ENCODE results near the gene TACC2. TPM values are rescaled to one million over a fixed set of nuclear protein-coding genes. Genes with fewer than 3 reads are reported as not detected.

TACC2 gene
- polyA plus RNA-seq, 3 donors: 35.4 to 46.8 (median 45.2) TPM

- DNase-seq (ENCODE audit: low read depth in 3 of 3, low spot score in 2 of 3): no peak
Measured at GRCh38 chr10:122255509-122256301, 266.7 kb downstream of the TACC2 start.

DNA sequence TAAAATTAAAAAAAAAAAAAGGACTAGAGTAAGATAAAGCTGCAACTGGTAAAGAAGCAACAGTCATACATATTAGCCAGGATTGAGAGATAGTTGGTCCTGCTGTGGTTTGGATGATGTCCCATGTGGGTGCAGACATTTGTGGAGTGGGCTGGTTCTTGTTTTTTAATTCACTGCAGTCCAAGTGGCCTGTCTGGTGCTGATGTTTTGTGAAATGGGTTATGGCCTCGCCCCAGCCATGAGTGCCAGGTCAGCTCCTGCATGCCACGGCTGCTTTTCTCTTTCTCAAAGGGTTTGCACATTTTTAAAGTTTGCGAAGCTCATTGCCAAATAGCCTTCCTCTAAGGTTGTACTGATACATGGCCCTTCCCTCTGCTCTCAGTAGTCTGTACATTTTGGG lies 268.1 kb downstream of the TACC2 start:
- no peak for DNase-seq (ENCODE audit: low read depth in 3 of 3, low spot score in 2 of 3)

DNA sequence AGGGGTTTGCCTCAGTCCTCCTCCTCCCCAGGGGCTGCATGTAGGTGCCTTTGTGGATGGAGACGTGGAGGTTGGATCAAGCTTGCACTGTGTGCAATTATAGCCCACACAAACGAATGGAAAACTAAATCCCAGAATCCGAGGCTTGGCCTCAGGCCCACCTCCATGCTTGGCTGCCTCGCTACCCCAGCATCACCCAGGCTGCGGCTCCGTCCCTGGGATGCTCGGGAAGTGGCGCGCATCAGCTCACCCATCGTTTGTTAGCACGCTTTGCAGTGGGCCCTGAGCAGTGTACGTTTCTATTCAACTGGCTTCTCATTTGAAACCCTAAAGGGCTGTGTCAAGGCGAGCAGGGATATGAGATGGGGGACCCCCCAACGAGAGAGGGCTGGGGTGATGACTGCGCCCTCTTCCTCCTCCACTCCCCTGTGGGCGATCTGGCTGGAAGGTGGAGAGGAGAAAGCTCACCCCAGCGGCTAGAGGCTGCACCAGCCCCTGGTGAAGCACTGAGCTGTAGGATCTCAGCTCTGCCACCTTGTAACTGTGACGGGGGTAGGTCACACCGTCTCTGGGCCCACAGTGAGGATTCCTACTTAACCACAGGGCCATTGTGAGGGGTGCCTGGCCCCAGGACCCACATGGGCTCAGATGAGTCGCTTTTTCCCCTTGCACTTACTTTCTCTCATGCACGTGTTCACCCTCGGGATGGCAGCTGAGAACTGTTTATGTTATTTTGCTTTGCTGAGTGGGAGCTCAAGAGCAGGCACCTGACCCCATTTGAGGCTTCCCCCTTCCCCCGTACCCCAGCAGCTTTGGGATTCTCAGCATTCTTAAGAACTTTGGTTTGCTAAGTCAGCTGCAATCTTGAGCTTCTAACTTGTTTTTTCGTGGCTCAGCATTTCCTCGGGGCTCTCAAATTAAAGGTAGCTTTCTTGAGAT lies 269.4 kb downstream of the TACC2 start:
- DNase-seq (ENCODE audit: low read depth in 3 of 3, low spot score in 2 of 3): no peak

GRCh38 chr10:122259075-122259466 lies 270.1 kb downstream of the TACC2 start:
- DNase-seq (ENCODE audit: low read depth in 3 of 3, low spot score in 2 of 3): no peak

DNA sequence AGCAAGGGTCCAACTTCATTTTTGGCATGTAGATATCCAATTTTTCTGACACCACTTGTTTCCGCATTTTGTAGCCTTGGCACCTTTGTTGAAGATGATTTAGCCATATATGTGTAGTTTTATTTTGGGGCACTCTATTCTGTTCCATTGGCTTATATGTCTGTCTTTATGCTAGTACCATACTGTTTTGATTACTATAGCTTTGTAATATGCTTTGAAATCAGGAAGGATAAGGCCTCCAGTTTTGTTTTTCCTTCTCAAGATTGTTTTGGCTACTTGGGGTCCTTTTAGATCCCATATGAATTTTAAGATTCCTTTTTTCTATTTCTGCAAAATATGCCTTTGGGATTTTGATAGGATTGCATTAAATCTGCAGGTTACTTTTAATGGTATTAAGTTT lies 272.6 kb downstream of the TACC2 start:
- no peak for DNase-seq (ENCODE audit: low read depth in 3 of 3, low spot score in 2 of 3)

GRCh38 chr10:122263971-122264370 lies 275.0 kb downstream of the TACC2 start:
- no peak for DNase-seq (ENCODE audit: low read depth in 3 of 3, low spot score in 2 of 3)

DNA sequence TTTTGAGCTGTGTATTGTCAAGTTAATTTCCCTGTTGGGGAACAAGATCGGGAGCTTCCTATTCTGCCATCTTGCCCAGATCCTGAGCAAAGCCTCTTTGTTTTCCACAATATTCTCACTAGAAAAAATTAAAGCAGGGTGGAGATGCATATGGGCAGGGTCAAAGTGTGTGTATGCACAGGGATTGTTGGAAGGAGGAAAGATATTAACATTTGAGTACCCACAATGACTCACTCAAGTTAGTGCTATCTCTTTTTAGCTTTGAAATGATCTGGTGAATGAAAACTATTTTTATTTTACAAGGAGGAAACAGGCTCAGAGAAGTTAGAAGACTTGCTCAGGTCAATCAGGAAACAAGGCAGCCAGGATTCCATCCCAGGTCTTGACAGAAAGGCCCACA lies 275.5 kb downstream of the TACC2 start:
- no peak for DNase-seq (ENCODE audit: low read depth in 3 of 3, low spot score in 2 of 3)

DNA sequence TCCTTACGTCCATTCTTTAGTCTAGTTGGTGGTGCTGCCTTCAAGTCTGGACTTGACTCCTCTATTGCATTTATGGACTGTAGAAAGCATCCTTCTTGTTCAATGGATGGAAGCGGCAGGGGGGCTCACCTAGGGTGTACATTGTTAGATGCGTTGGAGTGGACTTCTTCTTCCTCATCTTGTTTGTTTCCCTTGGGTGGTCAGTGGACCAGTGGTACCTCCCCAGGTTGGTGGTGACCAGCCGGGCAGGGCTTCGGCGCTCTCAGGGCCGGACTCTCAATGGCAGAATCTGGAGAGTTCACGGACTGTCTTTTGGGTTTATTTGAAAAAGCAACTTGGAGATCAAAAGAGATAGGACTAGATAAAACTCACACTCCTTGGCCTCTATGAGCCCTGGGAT lies 276.0 kb downstream of the TACC2 start:
- DNase-seq (ENCODE audit: low read depth in 3 of 3, low spot score in 2 of 3): no peak

DNA sequence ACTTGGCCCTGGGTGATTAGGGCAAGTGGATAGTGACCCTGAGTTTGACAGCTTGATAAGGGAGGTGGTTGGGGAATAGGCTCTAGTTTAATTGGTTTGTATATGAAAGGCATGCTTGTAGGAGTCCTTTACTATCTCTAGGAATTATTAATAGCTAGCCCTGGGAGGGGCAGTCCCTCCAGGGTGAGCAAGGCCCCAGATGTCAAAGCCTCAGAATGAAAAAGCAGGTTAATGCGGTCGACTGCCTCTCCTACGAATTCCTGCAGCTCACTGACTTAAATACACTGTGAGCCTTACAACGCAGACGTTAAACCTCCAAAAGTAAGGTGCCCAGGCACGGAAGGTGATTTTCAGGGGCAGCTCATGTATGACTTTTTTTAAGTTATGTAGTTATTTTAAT lies 276.9 kb downstream of the TACC2 start:
- no peak for DNase-seq (ENCODE audit: low read depth in 3 of 3, low spot score in 2 of 3)

DNA sequence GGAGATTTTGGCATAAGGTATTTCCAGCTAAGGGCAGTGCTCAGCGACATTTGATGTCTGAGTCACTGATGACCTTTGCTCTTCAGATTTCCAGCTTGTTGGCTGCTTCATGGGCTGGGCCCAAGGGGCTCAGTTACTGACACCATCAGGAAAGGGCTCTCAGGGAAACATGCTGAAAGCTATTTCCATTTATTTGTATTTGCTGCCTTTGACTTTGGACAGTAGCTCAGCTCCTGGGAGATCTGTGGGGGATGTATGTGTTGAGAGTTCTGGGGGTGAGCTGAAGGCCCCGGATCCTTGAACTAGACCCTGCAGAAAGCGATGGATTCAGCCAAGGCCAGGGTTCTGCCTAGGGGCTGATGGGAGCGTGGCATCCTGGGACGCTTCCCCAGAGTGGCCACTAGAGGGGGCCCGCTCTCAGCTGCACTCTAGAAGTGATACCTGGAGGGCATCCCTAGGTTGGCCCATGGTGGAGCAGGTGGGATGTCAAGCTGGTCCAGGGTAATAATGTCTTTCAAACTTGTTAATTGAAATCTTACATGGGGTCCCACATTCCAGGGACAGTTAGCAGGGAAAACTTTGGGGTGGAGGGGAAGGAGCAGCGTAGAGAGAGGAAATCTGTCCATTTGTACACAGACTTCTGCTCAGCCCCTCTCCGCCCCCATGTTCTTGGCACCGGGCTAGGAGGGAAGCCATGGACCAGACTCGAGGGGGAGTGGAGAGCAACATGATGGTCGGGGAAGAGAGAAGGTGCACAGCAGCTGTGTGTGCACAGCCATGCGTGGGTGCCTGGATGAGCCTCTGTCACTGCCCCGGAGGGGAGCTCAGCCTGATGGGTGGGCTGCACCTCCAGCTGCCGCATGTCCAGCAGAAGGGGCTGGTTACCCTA lies 279.1 kb downstream of the TACC2 start:
- no peak for DNase-seq (ENCODE audit: low read depth in 3 of 3, low spot score in 2 of 3)

DNA sequence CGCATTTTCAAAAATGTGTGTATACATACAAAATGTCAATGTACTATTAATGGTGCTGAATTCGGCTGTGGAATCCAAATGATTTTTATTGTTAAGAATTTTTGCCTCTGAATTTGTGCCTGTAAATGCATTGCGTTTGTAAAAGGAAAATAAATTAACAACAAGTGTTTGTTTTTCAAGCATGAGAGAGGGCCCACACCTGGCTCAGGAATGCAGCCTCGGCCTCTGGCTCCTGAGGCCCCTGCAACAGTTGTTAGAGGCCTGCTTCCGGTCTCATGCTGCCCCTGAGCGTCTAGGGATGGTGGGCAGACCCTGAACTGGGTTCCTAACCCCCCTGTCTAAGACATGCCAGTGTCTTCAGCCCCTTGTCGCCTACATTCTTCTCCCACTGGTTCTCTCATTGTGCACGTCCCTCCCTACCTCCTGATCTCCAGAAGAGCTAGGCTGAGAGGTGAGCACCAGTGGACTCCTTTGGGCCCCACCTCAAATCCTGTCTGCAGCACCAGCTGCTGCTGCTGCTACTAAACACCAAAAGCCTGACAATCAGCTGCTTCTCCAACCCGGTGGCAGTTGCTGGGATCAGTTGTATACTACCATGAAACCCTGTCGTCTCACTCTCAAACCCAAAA lies 280.2 kb downstream of the TACC2 start:
- no peak for DNase-seq (ENCODE audit: low read depth in 3 of 3, low spot score in 2 of 3)

GRCh38 chr10:122271076-122271475 lies 282.1 kb downstream of the TACC2 start, which contains the start of gene BTBD16:
TSS of gene BTBD16 (plus strand) at chr10:122271296. CDS start at chr10:122275082, 3,786 bp downstream.
- no peak for DNase-seq (ENCODE audit: low read depth in 3 of 3, low spot score in 2 of 3)

DNA sequence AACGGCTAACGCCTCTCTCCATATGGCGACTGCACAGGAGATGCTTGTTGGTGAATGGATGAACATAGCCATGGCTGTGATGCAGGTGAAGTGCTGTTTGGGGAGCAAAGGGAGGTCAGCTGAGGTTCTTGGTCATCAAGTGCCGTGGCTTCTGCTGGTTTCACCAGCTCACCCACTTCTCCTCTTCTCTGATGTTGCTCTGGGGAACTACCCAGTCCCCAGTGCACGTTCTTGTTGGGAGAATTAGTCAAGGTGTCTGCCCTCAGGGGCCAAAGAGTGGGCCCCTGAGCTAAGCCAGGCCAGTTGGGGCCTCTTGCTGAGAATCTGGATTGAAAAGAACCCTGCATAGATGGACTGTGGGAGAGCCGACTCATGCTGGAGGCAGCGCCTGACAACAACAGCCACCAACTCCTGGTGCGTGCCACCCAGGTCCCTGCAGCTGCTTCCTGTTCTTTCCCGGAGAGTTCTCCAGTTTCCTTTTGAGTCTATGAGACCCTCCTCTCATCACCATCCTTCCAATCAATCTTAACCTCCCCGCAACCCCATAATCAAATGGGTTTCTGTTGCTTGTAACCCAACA lies 285.1 kb downstream of the TACC2 start:
- DNase-seq (ENCODE audit: low read depth in 3 of 3, low spot score in 2 of 3): no peak

DNA sequence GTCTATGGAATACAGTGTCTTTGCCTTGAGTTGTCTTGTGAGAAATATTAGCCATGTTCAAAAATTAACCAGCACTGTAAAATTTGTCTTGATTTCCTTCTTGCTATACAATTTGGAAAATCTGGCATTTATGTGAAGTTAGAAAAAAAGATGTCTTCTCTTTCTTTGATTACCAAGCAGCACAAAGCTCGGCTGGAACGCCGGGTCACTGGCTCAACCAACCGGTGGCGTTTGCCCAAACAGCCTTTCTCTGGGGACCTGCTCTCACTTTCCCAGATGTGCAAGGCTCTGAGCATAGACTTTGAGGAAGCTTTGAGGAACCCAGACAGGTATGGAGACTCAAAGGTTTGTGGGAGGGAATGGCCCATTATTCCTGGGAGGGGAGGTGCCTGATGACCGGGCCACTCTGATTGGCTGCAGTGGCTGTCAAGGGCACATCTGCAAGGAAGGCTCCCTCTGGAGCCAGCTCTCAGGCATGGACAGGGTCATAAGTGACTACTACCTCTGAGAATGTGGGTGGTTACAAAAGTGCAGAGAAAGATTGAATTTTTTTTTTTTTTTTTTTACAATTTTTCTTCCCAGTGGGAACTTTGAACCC lies 287.7 kb downstream of the TACC2 start:
- DNase-seq (ENCODE audit: low read depth in 3 of 3, low spot score in 2 of 3): no peak

GRCh38 chr10:122277526-122278136 lies 288.7 kb downstream of the TACC2 start:
- DNase-seq (ENCODE audit: low read depth in 3 of 3, low spot score in 2 of 3): no peak

DNA sequence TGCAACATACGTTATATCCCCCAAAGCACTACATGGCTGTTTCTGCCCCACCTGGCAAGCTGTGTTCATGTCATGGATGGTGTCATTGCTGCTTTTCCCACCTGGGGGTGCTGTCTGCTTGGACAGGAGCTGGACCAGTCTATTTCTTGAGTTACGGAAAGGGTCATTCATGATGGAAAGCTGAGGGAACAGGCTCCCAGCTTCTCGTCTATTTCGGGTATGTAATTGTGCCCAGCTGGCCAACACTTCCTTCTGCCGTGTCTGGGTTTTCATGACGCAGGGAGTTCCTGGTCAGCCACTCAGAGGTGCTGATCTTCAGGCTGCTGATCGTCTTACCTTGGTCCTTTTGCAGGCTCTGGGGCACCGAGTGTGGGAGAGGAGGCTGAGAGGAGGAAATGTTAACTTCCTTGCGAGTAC lies 290.8 kb downstream of the TACC2 start:
- DNase-seq (ENCODE audit: low read depth in 3 of 3, low spot score in 2 of 3): peak in 1 of 3 donors; percentile 38

- DNase-seq (ENCODE audit: low read depth in 3 of 3, low spot score in 2 of 3): no peak
Measured at GRCh38 chr10:122280156-122280555, 291.2 kb downstream of the TACC2 start.

GRCh38 chr10:122281018-122281626 lies 292.2 kb downstream of the TACC2 start:
- DNase-seq (ENCODE audit: low read depth in 3 of 3, low spot score in 2 of 3): no peak

GRCh38 chr10:122281751-122282150 lies 292.8 kb downstream of the TACC2 start:
- no peak for DNase-seq (ENCODE audit: low read depth in 3 of 3, low spot score in 2 of 3)

Data from right renal cortex interstitium (tissue), 3 donors.